ENCODE measurements around the gene ASMTL. TPM values are rescaled to one million over a fixed set of nuclear protein-coding genes. Genes with fewer than 3 reads are reported as not detected.

ASMTL gene
- total and polyA plus RNA-seq, 2 experiments from 2014 or later: 10.1 to 31.0 TPM

- Histone ChIP-seq H3K36me3 (replicated peaks; ENCODE audit: insufficient read depth, low read depth) (no peaks in the 10 kb centered on the region), H2AFZ (no peak overlapping the region), H3K79me2 (no peaks in the 10 kb centered on the region), H3K4me2 (no peak overlapping the region), H3K4me1 (ENCODE audit: insufficient read depth) (no peaks in the 10 kb centered on the region), H3K4me3 (no peak overlapping the region), H3K9me3 (ENCODE audit: low read depth) (no peaks in the 10 kb centered on the region), H3K27me3 (no peaks in the 10 kb centered on the region), H3K9me2 (replicated peaks; ENCODE audit: insufficient read depth) (no peaks in the 10 kb centered on the region), H3K27ac (no peak overlapping the region), H4K20me1 (ENCODE audit: insufficient read depth, poor library complexity, severe bottlenecking) (no peaks in the 10 kb centered on the region)
- 89% methylated on average over 12 of the region's 12 CpGs for WGBS (ENCODE audit: low lambda C conversion rate, missing lambda C conversion rate)
- DNase-seq (ENCODE audit: low spot score): no peak
- TF ChIP-seq EZH2phosphoT487 (IDR thresholded peaks at IDR 0.05; ENCODE audit: low read depth, severe bottlenecking, unreplicated experiment) (no peak), CTCF (IDR thresholded peaks at IDR 0.05; ENCODE audit: poor library complexity) (no peak), EZH2 (IDR thresholded peaks at IDR 0.05; ENCODE audit: borderline replicate concordance) (no peak)
These were observed 52.7 kb downstream of the ASMTL start for GRCh38 chrX:1400049-1400448.

- H3K79me2 ChIP-seq: peaks cover 8% of the 10 kb centered on the region
- H2AFZ ChIP-seq: no peak overlapping the region
- no peak overlapping the region for H3K4me3 ChIP-seq
- no peaks in the 10 kb centered on the region for H3K9me2 ChIP-seq (replicated peaks; ENCODE audit: insufficient read depth)
- no peaks in the 10 kb centered on the region for H3K36me3 ChIP-seq (replicated peaks; ENCODE audit: insufficient read depth, low read depth)
- no peaks in the 10 kb centered on the region for H3K4me1 ChIP-seq (ENCODE audit: insufficient read depth)
- no peak for DNase-seq (ENCODE audit: low spot score)
- H3K27me3 ChIP-seq: no peaks in the 10 kb centered on the region
- 87% methylated on average over 26 of the region's 29 CpGs for WGBS (ENCODE audit: low lambda C conversion rate, missing lambda C conversion rate)
- TF ChIP-seq EZH2phosphoT487 (IDR thresholded peaks at IDR 0.05; ENCODE audit: low read depth, severe bottlenecking, unreplicated experiment) (no peak), EZH2 (IDR thresholded peaks at IDR 0.05; ENCODE audit: borderline replicate concordance) (no peak), CTCF (IDR thresholded peaks at IDR 0.05; ENCODE audit: poor library complexity) (no peak)
- H3K4me2 ChIP-seq: no peak overlapping the region
- H3K27ac ChIP-seq: no peak overlapping the region
- H3K9me3 ChIP-seq (ENCODE audit: low read depth): no peaks in the 10 kb centered on the region
- no peaks in the 10 kb centered on the region for H4K20me1 ChIP-seq (ENCODE audit: insufficient read depth, poor library complexity, severe bottlenecking)
These were observed 54.0 kb downstream of the ASMTL start for GRCh38 chrX:1398431-1399340.

- 83% methylated on average over 24 of the region's 29 CpGs for WGBS (ENCODE audit: low lambda C conversion rate, missing lambda C conversion rate)
- no peaks in the 10 kb centered on the region for H4K20me1 ChIP-seq (ENCODE audit: insufficient read depth, poor library complexity, severe bottlenecking)
- H3K9me2 ChIP-seq (replicated peaks; ENCODE audit: insufficient read depth): no peaks in the 10 kb centered on the region
- H3K36me3 ChIP-seq (replicated peaks; ENCODE audit: insufficient read depth, low read depth): no peaks in the 10 kb centered on the region
- H3K27me3 ChIP-seq: no peaks in the 10 kb centered on the region
- peaks cover 16% of the 10 kb centered on the region for H3K79me2 ChIP-seq
- H3K27ac ChIP-seq: no peak overlapping the region
- H3K4me1 ChIP-seq (ENCODE audit: insufficient read depth): no peaks in the 10 kb centered on the region
- H3K4me2 ChIP-seq: no peak overlapping the region
- no peaks in the 10 kb centered on the region for H3K9me3 ChIP-seq (ENCODE audit: low read depth)
- no peak overlapping the region for H2AFZ ChIP-seq
- TF ChIP-seq CTCF (IDR thresholded peaks at IDR 0.05; ENCODE audit: poor library complexity): no peak
- no peak for TF ChIP-seq EZH2phosphoT487 (IDR thresholded peaks at IDR 0.05; ENCODE audit: low read depth, severe bottlenecking, unreplicated experiment)
- no peak for TF ChIP-seq EZH2 (IDR thresholded peaks at IDR 0.05; ENCODE audit: borderline replicate concordance)
- DNase-seq (ENCODE audit: low spot score): no peak
- H3K4me3 ChIP-seq: no peak overlapping the region
These were observed 55.1 kb downstream of the ASMTL start for GRCh38 chrX:1397441-1398270.

All from hepatocyte (in vitro differentiated cells).